ENCODE measurements around the gene UMODL1.
A peak's percentile ranks its signal among the peaks of the same experiment; 100 is the strongest.

Gene UMODL1

GRCh38 chr21:42127164-42128150 lies 56.3 kb downstream of the UMODL1 start:
- no peak for DNase-seq (ENCODE audit: low read depth, low spot score)

- DNase-seq (ENCODE audit: low read depth, low spot score) = no peak
These were observed 58.5 kb downstream of the UMODL1 start for GRCh38 chr21:42129300-42130266.

GRCh38 chr21:42130441-42130840 lies 59.3 kb downstream of the UMODL1 start:
- DNase-seq (ENCODE audit: low read depth, low spot score) = no peak

- DNase-seq (ENCODE audit: low read depth, low spot score) = no peak
These were observed 61.1 kb downstream of the UMODL1 start for GRCh38 chr21:42132183-42132582.

GRCh38 chr21:42133131-42133530 lies 62.0 kb downstream of the UMODL1 start:
- DNase-seq (ENCODE audit: low read depth, low spot score) = no peak

GRCh38 chr21:42135386-42136052 lies 64.4 kb downstream of the UMODL1 start:
- DNase-seq (ENCODE audit: low read depth, low spot score) = no peak

- no peak for DNase-seq (ENCODE audit: low read depth, low spot score)
These were observed 66.2 kb downstream of the UMODL1 start for GRCh38 chr21:42137191-42137904.

- no peak for DNase-seq (ENCODE audit: low read depth, low spot score)
These were observed 69.2 kb downstream of the UMODL1 start for GRCh38 chr21:42140196-42140934.

GRCh38 chr21:42141643-42142042 lies 70.5 kb downstream of the UMODL1 start:
- DNase-seq (ENCODE audit: low read depth, low spot score) = no peak

- DNase-seq (ENCODE audit: low read depth, low spot score) = no peak
These were observed 71.0 kb downstream of the UMODL1 start for GRCh38 chr21:42142141-42142540.

GRCh38 chr21:42142627-42143026 lies 71.5 kb downstream of the UMODL1 start:
- DNase-seq (ENCODE audit: low read depth, low spot score) = no peak

- no peak for DNase-seq (ENCODE audit: low read depth, low spot score)
These were observed 72.0 kb downstream of the UMODL1 start for GRCh38 chr21:42143111-42143510.

GRCh38 chr21:42144221-42144620 lies 73.1 kb downstream of the UMODL1 start:
- DNase-seq (ENCODE audit: low read depth, low spot score) = no peak

- DNase-seq (ENCODE audit: low read depth, low spot score) = no peak
These were observed 73.8 kb downstream of the UMODL1 start for GRCh38 chr21:42144679-42145568.

GRCh38 chr21:42145569-42146272 lies 74.6 kb downstream of the UMODL1 start:
- DNase-seq (ENCODE audit: low read depth, low spot score) = peak; percentile 52

- no peak for DNase-seq (ENCODE audit: low read depth, low spot score)
These were observed 75.2 kb downstream of the UMODL1 start for GRCh38 chr21:42146273-42146805.

- DNase-seq (ENCODE audit: low read depth, low spot score) = no peak
These were observed 75.7 kb downstream of the UMODL1 start for GRCh38 chr21:42146821-42147220.

GRCh38 chr21:42147386-42148020 lies 76.4 kb downstream of the UMODL1 start:
- no peak for DNase-seq (ENCODE audit: low read depth, low spot score)

Data from activated CD4-positive, CD25-positive, alpha-beta regulatory T cell treated with anti-CD3 and anti-CD28 coated beads, Interleukin-2, amount 50 U/mL, for 16 hours (primary cell).